GM06990 (cell line): ENCODE results near the gene BEND5.

Experiments
- DNase-seq: peaks from one replicate; pipeline ENCODE4 v3.0.0-alpha.2; 2011; ENCODE audit not compliant: insufficient read length; ENCODE audit errors: extremely low read depth
- H3K27me3 ChIP-seq: replicated peaks from 2 replicates; pipeline ENCODE4 v1.6.0; 2011; ENCODE audit warnings: low read length; ENCODE audit not compliant: control insufficient read depth, insufficient read depth
- H3K36me3 ChIP-seq: 2 replicates; pipeline ENCODE4 v1.5.1; 2011; ENCODE audit warnings: low read length; ENCODE audit not compliant: control insufficient read depth, insufficient read depth
- H3K4me3 ChIP-seq: replicated peaks from 2 replicates; pipeline ENCODE4 v1.5.1; 2011; ENCODE audit warnings: low read depth, mild to moderate bottlenecking, control low read depth, low read length
- TF ChIP-seq, protein P1 (sequence below): IDR thresholded peaks from 2 replicates; pipeline ENCODE4 v1.5.1; 2011; ENCODE audit warnings: low read length, control low read depth, mild to moderate bottlenecking, inconsistent platforms; ENCODE audit not compliant: insufficient read depth, poor library complexity, severe bottlenecking

The BEND5 gene

DNA sequence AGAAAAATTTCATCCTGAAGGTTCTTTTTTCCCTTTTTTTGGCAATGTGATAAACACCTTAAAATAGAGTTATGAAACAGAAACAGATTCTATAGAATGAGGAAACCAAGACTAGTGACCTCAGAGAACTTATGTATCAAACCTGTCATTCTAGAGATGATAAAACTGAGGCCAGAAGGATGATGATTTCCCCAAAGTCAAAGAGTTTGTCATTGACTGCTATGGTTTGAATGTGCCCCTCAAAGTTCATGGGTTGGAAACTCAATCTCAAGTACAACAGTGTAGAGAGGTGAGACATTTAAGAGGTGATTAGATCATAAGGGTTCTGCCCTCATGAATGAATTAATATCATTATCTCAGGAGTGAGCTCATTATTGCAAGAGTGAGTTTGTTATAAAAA is 13.7 kb upstream of the BEND5 start:
- DNase-seq = peak; percentile 26
- H3K36me3 ChIP-seq = no peaks in the 10 kb centered on the region
- no peaks in the 10 kb centered on the region for H3K27me3 ChIP-seq
- H3K4me3 ChIP-seq = no peak overlapping the region
- TF ChIP-seq, protein P1, sequence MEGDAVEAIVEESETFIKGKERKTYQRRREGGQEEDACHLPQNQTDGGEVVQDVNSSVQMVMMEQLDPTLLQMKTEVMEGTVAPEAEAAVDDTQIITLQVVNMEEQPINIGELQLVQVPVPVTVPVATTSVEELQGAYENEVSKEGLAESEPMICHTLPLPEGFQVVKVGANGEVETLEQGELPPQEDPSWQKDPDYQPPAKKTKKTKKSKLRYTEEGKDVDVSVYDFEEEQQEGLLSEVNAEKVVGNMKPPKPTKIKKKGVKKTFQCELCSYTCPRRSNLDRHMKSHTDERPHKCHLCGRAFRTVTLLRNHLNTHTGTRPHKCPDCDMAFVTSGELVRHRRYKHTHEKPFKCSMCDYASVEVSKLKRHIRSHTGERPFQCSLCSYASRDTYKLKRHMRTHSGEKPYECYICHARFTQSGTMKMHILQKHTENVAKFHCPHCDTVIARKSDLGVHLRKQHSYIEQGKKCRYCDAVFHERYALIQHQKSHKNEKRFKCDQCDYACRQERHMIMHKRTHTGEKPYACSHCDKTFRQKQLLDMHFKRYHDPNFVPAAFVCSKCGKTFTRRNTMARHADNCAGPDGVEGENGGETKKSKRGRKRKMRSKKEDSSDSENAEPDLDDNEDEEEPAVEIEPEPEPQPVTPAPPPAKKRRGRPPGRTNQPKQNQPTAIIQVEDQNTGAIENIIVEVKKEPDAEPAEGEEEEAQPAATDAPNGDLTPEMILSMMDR = no peak

DNA sequence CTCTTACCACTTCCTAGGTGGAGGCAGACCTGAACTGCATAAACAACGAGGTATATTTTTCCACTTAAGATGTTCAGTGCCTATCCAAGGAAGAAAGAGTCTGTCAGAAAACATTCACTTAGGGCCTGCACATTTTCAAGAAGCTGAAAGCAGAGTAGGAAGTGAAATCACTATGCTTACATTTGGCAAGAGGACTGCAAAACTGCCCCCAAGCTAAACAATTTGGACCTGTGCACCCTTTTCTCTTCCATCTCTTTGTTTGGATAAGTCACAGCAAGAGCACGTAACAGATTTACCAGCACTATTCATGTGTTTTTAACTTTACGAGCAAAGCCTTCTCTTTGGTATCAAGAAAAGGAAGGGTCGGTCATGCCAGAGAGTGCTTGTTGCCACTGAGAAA is 13.2 kb upstream of the BEND5 start:
- Histone ChIP-seq H3K27me3 (no peaks in the 10 kb centered on the region), H3K36me3 (no peaks in the 10 kb centered on the region), H3K4me3 (no peak overlapping the region)
- TF ChIP-seq, protein P1 = no peak
- DNase-seq = no peak

DNA sequence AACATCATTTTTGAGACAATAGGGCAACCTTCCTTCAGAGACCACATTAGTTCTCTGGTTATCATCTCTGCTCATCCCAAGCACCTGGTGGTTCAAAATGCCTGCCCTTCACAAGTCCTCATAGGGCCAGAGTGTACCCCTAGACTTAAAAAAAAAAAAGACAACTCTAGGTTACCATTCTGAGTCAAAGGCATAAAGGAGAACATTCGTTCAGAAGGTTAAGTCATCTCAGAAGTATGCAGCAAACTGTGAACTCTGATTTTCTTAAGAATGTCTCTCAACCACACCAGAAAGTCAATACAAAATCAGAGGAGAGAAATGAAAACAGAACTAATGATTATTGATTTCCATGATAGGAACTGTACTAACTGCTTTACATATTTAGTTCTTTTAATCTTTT is 9.2 kb upstream of the BEND5 start:
- Histone ChIP-seq H3K36me3 (no peaks in the 10 kb centered on the region), H3K4me3 (no peak overlapping the region), H3K27me3 (peaks cover 1% of the 10 kb centered on the region; the same call in 1 of the 2 replicates)
- DNase-seq = no peak
- TF ChIP-seq, protein P1 = no peak

DNA sequence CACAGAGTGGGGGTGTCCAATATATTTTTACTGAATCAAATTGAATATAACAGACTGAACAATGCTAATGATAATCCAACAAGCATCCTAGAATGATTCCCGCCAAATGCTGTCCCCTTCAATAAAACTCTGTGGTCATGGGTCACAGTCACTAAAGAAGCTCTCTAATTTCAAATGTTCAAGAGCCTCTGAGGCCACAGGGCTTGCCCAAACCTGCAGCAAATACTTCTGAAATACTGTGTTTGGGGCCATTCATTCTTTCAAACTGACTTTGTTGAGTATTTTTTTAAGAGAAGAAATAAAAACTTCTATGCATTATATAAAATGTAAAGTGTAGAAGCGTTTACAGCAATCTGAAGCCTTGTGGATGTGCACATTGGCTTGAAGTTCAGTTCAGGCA is 7.6 kb upstream of the BEND5 start:
- Histone ChIP-seq H3K27me3 (peaks cover 1% of the 10 kb centered on the region; the same call in 1 of the 2 replicates), H3K4me3 (no peak overlapping the region), H3K36me3 (no peaks in the 10 kb centered on the region)
- no peak for DNase-seq
- TF ChIP-seq, protein P1 = no peak

DNA sequence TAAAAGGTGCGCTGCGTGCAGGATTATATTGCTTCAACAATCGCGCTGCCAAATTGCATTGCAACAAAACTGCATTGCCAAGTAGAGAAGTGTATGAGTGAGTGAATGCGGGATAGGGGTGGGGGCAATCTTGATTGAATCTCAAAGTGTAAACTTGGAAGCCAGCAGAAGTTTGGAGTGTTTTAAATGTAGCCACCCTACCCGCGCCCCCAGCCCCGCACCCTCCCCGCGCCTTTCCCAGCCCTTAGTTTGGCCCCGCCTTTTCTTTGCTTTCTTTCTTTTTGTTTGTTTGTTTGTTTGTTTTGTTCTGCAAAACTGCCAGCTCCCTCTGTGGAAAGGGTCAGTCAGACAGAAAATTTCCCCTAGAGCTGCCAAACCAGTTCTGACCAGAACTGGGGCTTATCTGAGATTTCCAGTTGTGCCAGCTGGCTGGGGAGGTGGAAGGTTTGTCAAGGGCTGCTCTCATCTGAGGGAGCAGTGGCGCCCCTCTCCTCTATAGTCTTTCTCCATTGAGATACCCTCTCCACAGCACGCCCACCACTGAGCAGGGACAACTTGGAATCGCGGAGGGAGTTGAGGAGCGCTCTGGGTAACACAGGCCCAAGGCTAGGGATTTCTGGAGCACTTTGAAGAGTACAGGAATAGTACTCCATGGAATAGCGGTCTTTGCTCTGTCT is 666 bp upstream of the BEND5 start:
- Histone ChIP-seq H3K4me3 (no peak overlapping the region; the same call in 1 of the 2 replicates), H3K27me3 (peaks cover 2% of the 10 kb centered on the region), H3K36me3 (no peaks in the 10 kb centered on the region)
- no peak for DNase-seq
- TF ChIP-seq, protein P1 = no peak
